NCI-H226 (cell line): ENCODE results near the gene CTU1.

Experiments
- DNase-seq: peaks from one replicate; pipeline ENCODE4 v3.0.0-alpha.2; 2015

Gene CTU1

GRCh38 chr19:51079481-51080110 lies 28.6 kb downstream of the CTU1 start:
- peak; percentile 13 for DNase-seq

DNA sequence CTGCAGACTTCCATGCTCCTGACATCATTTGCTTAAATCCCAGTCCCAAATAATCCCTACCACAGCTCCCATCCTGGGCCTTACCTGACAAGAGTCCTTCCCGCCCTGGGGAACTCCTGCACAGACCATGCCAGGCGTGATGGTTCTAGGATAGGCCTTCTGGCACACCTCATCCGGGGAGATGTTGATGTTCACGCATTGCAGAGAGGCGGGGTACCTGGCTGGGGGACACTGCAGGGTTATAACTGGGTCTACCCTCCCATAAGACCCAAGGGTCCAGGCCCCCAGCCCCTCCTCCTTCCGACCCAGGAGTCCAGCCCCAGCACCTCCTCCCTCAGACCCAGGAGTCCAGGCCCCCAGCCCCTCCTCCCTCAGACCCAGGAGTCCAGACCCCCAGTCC lies 29.5 kb downstream of the CTU1 start:
- DNase-seq = no peak

GRCh38 chr19:51078104-51078503 lies 30.1 kb downstream of the CTU1 start:
- no peak for DNase-seq

- no peak for DNase-seq
Measured at GRCh38 chr19:51076631-51077213, 31.5 kb downstream of the CTU1 start.

- no peak for DNase-seq
Measured at GRCh38 chr19:51075998-51076397, 32.2 kb downstream of the CTU1 start.

GRCh38 chr19:51071095-51071405 lies 37.2 kb downstream of the CTU1 start:
- DNase-seq = no peak

DNA sequence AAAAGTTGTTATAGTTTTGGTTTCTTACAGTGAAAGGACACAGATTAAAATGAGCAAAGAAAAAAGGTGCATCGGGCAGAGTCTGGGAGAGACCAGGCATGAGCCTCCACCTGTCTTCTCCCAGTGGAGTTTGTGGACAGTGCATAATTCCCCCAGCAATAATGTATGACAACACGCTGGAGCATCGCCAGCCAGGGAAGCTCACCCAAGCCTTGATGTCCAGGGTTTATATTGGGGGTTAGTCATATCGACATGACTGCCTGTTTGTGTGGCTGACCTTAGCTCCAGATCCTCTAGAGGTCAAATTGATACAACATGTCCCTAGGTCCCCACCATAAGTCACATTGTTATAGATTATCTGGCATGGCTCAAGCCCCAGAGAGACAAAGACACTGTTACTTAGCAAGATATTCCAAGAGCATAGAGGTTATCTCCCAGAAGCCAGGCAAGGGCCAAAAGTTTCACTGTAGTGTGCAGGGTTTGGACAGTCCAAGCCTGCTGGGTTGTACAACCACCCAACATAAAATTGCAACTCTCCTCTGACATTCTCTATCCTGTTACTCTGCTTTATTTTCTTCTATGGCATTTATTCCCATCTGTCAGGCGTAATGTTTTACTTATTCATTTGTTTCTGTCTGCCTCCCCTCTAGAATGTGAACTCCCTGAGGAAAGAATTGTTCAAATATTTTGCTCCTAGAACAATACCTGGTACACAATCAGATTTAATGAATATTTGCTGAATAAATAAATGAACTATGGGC lies 37.7 kb downstream of the CTU1 start:
- no peak for DNase-seq

GRCh38 chr19:51066393-51067186 lies 41.6 kb downstream of the CTU1 start:
- no peak for DNase-seq

DNA sequence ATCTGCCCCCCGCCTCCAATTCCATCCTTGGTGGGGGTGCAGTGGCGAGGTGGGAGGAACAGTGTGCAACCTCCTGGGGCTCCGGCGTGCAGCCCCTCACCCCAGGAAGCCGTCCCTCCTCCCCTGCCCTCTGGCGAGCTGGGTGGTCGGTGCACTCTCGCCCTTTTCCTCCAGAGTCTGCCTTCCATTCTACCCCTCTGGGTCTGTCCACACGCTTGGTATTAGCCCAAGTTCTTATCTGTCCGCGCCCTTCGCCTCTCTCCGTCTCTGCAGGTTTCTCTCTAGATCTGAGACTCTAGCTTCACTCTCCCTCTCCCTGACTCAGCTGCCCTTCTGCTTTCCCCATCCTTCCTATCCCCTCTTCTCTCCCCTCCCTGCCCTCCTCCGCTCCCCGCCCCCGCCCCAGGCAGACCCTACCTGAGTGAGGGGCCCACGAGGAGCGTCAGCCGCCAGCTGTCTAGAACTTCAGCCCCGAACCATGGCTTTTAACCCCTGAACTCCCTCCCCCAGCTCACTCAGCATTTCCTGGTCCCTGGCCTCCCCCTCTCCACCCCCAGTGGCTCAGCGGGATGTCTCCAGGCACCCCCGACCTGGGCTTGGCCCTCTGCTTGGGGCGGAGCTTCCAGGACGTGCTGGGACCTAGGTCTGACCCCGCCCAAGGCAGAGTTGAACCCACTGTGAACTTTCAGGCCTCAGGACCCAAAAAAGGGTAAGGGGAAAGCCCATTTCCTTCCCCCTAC lies 42.8 kb downstream of the CTU1 start:
- DNase-seq = no peak

- DNase-seq = peak; percentile 20
Measured at GRCh38 chr19:51064534-51065220, 43.5 kb downstream of the CTU1 start, which contains the start of gene KLK13. Gene KLK13 (minus strand): TSS chr19:51065092. CDS start chr19:51065067, 25 bp downstream.

DNA sequence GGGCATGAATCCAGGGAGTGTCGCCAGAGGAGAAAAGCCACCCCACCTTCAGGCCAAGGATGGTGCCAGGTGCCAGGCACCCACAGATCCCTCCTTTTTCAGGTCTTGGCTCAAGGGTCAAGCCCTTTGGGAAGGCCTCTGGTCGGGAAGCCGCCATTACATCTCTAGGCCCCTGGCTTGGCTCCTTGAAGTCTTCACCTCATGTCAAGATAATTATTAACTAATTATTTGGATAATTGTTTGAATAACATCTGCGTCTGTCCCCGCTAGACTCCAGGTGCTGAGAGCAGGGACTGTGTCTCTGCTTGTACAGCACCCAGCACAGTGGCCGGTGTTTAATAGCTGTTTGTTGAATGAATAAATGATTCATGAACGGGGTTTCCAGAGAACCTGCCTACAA lies 44.5 kb downstream of the CTU1 start:
- no peak for DNase-seq

GRCh38 chr19:51060973-51061372 lies 47.2 kb downstream of the CTU1 start:
- no peak for DNase-seq

DNA sequence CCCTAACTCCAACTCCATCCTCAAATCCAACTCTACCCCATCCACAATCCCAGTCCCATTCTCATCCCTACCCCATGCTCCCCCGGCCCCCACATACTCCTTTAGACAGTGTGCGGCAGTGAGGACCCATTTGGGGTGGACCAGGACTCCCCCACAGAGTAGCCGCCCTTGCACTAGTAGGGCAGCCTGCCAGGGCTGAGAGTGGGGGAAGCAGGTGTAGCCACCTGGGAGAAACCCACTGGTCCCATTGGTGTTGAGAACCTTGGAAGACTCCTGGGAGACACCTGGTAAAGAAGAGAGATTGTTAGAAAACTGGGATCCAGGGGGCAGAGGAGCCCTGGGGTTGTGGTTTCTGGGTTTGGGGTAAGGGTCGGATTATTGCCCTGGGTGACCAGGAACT lies 47.9 kb downstream of the CTU1 start:
- DNase-seq = no peak

GRCh38 chr19:51059715-51060114 lies 48.5 kb downstream of the CTU1 start:
- DNase-seq = no peak

GRCh38 chr19:51055866-51056265 lies 52.3 kb downstream of the CTU1 start:
- DNase-seq = peak; percentile 13
